GM21515 (cell line): Measurements from ENCODE around the gene HIPK1.
"Not testable (repeated sequence)": the region's sequence is repeated elsewhere in the genome, so short reads cannot be mapped to it uniquely, and the experiment has no call there.

Experiments used
- ATAC-seq: cut with Tn5 transposase; IDR thresholded peaks from one replicate; pipeline ENCODE4 v1.9.1; 2021; ENCODE audit not compliant: unreplicated experiment

The HIPK1 gene

GRCh38 chr1:113981962-113982931 lies 53.1 kb downstream of the HIPK1 start:
- ATAC-seq: no peak

DNA sequence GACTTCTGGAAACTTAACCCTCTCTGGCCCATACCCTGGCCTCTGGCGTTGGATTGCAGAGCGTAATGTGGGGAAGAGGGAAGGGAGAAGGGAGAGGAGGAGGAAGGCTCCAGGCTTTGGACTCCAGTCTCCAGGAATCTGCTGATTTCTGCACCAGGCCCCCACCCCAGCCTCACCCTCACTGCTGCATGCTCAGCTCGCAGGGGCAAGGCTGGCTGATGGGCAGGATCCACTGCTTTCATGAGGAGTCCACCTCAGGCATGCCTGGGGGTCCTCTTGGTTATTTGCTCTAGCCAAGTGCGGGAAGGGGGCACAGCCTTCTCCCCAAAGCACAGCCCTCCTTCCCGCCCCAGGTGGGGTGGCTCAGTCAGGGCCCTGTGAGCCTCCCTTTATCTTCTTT lies 53.8 kb downstream of the HIPK1 start:
- no peak for ATAC-seq

DNA sequence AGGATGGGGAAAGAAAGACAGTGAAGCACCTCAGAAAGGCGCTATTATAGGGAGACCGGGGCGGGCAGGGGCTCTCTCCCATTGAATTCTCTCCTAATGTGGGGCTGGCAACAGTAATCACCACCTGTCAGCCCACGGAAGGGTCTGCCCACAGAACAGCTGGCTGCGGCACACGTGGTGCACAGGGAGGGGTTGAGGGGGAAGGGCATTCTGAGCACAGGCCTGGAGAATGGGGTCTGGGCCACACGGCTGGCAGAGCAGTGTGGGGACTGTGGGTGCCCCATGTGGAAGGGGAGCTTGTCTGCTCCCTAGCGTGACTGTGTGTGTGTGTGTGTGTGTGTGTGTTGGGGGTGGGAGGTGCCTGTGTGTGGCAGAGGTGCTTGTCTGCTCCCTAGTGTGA lies 54.3 kb downstream of the HIPK1 start:
- ATAC-seq: no peak

GRCh38 chr1:113983826-113984225 lies 54.7 kb downstream of the HIPK1 start:
- ATAC-seq: no peak

DNA sequence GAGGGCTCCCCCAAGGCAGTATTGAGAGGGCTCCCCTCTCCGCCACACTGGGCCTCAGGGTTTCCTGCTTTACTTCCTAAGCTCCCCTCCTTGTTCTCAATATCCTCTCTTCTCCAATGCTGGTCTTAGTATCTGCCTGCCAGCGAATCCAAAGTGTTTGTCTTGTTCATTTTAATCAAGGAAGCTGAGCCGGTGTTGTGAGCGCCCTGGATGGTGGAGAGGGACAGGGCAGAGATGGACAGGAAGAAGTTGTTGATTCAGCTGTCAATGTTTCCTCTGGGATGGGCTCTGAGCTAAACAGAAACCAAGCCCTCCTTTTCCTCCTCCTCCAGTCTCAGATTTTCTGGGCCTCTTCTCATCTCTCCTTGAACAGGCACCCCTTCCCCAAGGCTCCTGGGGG lies 55.6 kb downstream of the HIPK1 start:
- ATAC-seq: no peak

GRCh38 chr1:113986802-113987201 lies 57.7 kb downstream of the HIPK1 start:
- no peak for ATAC-seq

GRCh38 chr1:113987259-113987658 lies 58.1 kb downstream of the HIPK1 start:
- no peak for ATAC-seq

DNA sequence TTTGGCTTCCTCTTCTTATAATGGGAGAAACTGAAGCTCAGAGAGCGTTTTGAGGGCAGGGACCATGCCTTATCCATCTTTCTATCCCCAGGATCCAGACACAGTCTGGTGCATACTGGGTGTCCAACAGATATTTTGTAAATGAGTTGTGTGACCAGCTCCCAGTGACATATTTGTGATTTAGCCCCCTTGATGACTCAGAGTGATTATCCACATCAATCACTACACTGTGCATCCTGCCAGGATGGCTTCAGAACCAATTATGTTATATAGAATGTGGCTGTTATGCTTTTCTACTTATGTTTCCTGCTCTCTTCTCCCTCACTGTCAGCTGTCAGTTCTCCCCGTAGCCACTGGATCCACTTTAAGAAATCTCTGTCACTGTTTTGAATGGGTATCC lies 61.4 kb downstream of the HIPK1 start:
- no peak for ATAC-seq

DNA sequence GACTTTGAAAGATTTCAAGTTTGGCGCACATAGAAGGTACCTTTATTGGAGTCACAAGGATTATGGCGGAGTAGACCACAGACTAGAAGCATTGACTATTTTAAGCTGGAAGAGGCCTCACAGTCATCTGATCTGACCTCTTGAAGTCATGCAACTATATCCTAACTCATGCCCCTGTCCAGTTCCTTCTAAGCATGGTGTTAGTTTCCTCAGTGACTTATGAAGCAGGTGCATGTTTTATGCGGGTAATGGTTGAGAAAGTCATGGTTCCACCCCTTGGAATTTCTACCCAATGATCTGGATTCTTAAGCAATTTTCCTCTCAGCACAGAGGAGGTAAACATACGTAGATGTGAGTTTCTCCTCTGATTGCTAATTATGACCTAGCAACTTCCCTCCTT lies 61.8 kb downstream of the HIPK1 start:
- no peak for ATAC-seq

DNA sequence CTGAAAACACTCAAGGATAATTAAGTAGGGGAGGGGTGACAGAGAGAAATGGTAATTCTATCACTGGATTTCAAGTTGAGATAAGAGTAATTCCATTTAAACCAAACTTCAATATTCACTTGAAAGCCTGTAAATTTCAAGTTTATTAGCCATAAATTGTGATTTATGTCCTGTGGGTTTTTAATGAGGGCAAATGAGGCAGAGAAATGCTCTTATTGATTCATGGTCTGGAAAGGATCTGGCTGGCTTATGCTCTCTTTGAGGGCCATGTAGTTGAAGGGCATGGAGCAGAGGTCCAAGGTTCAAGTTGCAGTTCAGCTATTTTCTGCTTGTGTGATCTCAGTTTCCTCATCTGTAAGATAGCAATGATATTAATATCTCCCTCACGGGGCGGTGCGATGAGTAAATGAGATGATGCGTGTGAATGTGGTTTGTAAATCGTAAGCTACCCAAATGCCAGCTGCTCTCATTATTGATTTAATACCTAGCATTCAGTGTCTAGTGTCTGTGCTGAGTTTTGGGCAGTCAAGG lies 62.4 kb downstream of the HIPK1 start:
- ATAC-seq: no peak

GRCh38 chr1:113993072-113993471 lies 63.9 kb downstream of the HIPK1 start:
- ATAC-seq: no peak

- no peak for ATAC-seq
Measured at GRCh38 chr1:113993766-113994165, 64.6 kb downstream of the HIPK1 start.

- ATAC-seq: no peak
Measured at GRCh38 chr1:113995382-113995781, 66.3 kb downstream of the HIPK1 start.

DNA sequence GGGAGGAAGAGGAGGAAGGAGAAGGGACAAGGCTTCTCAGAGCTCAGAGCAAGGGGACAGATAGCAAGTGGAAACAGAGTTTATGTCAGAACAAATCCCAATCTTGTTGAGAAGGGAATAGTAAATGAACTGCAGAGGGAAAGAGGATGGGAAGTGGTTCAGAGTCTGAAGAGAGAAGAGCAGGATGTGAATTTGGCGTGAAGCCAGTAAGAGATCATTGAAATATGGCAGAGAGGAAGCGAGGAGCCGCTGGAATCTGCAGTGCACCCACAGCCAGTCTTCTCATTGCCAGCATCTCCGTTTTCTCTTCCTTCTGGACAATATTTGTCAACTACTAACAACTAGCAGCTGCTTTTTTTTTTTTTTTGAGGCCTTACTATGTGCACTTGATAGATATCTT lies 69.2 kb downstream of the HIPK1 start:
- no peak for ATAC-seq

GRCh38 chr1:113999233-113999632 lies 70.1 kb downstream of the HIPK1 start:
- ATAC-seq: no peak

- ATAC-seq: no peak
Measured at GRCh38 chr1:113999799-114000198, 70.7 kb downstream of the HIPK1 start.

GRCh38 chr1:114000406-114000805 lies 71.3 kb downstream of the HIPK1 start:
- no peak for ATAC-seq

DNA sequence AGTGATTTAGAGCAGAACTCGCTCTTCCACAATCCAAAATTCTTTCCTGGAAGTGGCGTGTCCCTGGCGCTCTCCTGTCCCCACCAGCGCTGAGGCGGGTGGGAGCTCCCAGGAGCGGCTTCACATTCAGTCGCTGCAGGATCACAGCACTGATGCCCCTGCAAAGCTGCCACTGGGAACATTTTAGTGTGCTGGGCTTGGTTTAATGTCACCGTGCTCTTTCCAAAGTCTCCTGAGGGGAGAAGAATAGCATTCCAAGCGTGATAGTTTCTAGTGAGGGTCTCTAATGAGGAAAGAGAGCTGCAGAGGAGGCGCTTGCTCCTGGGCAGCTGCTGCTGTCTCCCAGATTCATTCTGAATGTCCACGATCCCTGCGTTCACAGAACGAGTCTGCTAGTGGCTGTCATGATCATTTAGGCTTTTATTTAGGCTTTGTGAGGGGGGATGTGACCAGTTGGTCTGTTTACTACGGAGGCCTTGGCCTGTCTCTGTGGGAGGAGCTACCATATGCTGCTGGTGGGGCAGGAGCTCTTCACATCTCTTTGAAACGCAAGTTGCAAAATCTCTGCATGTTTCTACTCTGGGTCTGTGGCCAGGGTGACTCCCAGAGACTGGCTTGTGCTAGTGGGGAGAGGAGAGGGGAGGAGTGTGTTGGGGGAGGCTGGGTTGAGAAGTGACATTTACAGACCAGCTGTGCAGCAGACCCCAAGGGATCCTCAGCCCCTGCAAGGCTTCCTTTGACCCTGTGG lies 73.5 kb downstream of the HIPK1 start:
- no peak for ATAC-seq

DNA sequence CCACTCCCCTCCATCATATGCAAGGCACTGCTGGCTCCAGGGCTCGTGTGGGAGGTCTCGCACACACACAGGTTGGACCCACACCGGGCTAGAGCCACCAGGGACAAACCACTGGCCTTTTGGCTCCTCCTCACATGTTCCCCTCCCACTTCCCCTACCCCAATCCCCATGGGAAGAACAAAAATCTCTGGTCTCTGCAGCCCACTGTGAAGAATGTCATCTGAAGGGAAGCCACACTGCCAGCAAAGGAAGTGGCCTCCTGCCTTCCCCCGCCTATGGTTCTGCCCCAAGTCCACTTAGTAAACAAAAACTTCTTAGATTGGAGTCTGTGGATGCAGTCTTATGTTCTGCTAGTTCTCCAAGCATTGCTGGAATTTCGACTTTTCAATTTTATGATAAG lies 74.3 kb downstream of the HIPK1 start:
- no peak for ATAC-seq

GRCh38 chr1:114006825-114007224 lies 77.7 kb downstream of the HIPK1 start:
- not testable (repeated sequence) for ATAC-seq

GRCh38 chr1:114008480-114008941 lies 79.4 kb downstream of the HIPK1 start:
- no peak for ATAC-seq

- no peak for ATAC-seq
Measured at GRCh38 chr1:114008993-114009392, 79.9 kb downstream of the HIPK1 start.
